ENCODE data around the gene MVD.

DNA sequence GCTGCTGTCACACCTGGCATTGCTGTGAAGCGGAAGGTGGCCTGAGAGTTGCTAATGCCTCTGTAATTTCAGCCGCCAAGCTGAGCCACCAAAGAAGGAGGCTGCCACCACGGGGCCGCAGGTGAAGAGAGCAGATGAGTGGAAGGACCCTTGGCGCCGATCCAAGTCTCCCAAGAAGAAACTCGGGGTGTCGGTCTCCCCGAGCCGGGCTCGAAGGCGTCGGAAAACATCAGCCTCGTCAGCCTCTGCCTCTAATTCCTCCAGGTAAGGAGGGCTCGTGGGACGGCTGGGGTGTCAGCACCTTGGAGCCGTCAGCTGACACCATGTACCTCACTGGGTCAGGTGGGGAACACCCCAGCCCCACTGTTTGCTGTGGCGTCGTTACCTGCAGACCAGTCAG, 40.8 kb downstream of the MVD start:
- TF ChIP-seq, protein P1, sequence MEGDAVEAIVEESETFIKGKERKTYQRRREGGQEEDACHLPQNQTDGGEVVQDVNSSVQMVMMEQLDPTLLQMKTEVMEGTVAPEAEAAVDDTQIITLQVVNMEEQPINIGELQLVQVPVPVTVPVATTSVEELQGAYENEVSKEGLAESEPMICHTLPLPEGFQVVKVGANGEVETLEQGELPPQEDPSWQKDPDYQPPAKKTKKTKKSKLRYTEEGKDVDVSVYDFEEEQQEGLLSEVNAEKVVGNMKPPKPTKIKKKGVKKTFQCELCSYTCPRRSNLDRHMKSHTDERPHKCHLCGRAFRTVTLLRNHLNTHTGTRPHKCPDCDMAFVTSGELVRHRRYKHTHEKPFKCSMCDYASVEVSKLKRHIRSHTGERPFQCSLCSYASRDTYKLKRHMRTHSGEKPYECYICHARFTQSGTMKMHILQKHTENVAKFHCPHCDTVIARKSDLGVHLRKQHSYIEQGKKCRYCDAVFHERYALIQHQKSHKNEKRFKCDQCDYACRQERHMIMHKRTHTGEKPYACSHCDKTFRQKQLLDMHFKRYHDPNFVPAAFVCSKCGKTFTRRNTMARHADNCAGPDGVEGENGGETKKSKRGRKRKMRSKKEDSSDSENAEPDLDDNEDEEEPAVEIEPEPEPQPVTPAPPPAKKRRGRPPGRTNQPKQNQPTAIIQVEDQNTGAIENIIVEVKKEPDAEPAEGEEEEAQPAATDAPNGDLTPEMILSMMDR (IDR thresholded peaks at IDR 0.05), result no peak
- no peak for TF ChIP-seq POLR2A (IDR thresholded peaks at IDR 0.05)

All from right lobe of liver (tissue), 4 donors.